GM12892 (cell line): ENCODE data around the gene PYGB.

Experiments used
- POLR2A ChIP-seq: IDR thresholded peaks from 2 replicates; pipeline ENCODE4 v1.6.1; 2011; ENCODE audit warnings: low read depth, low read length, control low read depth
- POLR2AphosphoS5 ChIP-seq: IDR thresholded peaks from 2 replicates; pipeline ENCODE4 v1.6.1; 2011; ENCODE audit warnings: low read depth, low read length, control low read depth
- TAF1 ChIP-seq: IDR thresholded peaks from 2 replicates; pipeline ENCODE4 v1.6.1; 2011; ENCODE audit warnings: low read depth, mild to moderate bottlenecking, control low read depth, low read length, borderline replicate concordance

GRCh38 chr20:25318471-25319240 lies 70.8 kb downstream of the PYGB start:
- TF ChIP-seq POLR2A (peak; percentile 73), POLR2AphosphoS5 (peak; percentile 72), TAF1 (peak; percentile 46; the same call in 1 of the 2 replicates)
